LNCaP clone FGC (cell line): ENCODE data around the gene PRDM16.

Experiments
- DNase-seq: peaks from one replicate; pipeline ENCODE4 v3.0.0-alpha.2; 2011; ENCODE audit warnings: low read depth
- H3K4me3 ChIP-seq: 2 replicates; pipeline ENCODE4 v1.5.1; 2011; ENCODE audit warnings: mild to moderate bottlenecking, low read depth, low read length, control low read depth
- TF ChIP-seq, protein P1 (sequence below): IDR thresholded peaks from 2 replicates; pipeline ENCODE4 v1.5.1; 2012; ENCODE audit warnings: mild to moderate bottlenecking; ENCODE audit not compliant: control insufficient read depth, insufficient read depth; ENCODE audit errors: extremely low read depth

Gene PRDM16

DNA sequence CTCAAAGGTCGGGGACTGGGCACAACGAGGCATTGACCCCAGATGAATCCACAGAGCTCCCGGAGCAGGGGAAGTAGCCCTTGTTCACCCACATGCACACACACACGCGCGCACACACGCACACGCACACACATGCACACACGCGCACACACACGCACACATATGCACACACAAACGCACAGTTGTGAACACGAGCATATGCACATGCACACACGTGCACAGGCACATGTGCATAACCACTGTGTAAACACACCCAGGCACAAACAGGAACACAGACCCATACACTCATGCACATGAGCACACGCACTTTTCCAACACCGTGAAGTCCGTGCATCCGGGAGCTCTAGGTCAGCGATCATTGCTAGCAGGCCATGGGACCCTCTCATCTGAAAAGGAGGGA lies 208.6 kb downstream of the PRDM16 start:
- H3K4me3 ChIP-seq = no peak overlapping the region
- TF ChIP-seq, protein P1, sequence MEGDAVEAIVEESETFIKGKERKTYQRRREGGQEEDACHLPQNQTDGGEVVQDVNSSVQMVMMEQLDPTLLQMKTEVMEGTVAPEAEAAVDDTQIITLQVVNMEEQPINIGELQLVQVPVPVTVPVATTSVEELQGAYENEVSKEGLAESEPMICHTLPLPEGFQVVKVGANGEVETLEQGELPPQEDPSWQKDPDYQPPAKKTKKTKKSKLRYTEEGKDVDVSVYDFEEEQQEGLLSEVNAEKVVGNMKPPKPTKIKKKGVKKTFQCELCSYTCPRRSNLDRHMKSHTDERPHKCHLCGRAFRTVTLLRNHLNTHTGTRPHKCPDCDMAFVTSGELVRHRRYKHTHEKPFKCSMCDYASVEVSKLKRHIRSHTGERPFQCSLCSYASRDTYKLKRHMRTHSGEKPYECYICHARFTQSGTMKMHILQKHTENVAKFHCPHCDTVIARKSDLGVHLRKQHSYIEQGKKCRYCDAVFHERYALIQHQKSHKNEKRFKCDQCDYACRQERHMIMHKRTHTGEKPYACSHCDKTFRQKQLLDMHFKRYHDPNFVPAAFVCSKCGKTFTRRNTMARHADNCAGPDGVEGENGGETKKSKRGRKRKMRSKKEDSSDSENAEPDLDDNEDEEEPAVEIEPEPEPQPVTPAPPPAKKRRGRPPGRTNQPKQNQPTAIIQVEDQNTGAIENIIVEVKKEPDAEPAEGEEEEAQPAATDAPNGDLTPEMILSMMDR = no peak
- DNase-seq = no peak

DNA sequence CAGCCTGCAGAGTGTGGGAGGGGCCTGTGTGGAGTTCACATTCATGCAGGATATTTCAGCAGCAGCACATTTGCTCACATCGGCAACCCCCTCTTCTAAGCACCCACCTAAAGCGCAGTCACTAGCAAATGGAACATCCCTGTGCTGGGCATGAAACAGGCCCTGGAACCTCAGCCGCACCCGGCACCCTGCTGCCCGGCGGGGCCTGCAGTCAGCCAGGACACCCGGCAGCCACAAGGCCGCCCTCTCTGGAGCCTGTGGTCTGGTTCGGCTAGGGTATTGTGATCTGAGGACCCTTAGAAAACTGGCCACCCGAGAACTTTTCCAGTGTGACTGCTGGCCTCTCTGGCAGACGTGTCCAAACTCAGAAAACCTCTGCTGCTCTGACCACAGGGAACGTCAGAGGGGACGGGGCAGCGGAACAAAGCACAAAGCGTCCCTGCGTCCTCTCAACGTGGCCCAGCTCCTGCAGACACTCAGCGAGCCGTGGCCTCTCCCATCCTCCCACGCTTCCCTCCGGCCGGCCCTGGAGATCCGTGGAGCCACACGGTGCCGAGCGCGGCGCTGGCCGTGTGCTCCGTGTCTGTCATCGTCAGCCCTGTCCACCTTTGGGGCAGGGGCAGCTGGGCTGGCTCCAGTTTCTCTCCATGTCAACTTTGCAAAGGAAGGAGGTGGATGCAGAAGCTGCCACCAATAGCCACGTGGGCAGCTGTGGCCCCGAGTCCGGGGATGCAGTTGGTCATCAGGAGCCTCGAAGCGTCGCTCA lies 209.6 kb downstream of the PRDM16 start:
- DNase-seq = no peak
- H3K4me3 ChIP-seq = no peak overlapping the region
- TF ChIP-seq, protein P1 = no peak

DNA sequence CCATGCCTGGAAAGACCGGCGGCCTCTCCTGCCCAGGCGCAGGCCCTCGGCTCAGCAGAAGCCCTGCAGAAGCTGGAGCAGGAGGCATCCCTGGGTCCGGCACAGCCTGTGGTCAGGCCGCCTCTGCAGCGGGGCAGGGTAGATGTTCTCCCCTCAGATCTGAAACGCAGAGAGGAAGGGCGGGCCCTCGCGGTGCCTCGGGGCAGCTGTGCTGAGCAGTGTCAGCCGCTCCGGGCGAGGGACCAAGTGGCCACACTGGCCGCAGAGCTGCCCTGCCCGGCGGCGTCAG lies 210.1 kb downstream of the PRDM16 start:
- TF ChIP-seq, protein P1 = no peak
- H3K4me3 ChIP-seq = no peak overlapping the region
- no peak for DNase-seq

DNA sequence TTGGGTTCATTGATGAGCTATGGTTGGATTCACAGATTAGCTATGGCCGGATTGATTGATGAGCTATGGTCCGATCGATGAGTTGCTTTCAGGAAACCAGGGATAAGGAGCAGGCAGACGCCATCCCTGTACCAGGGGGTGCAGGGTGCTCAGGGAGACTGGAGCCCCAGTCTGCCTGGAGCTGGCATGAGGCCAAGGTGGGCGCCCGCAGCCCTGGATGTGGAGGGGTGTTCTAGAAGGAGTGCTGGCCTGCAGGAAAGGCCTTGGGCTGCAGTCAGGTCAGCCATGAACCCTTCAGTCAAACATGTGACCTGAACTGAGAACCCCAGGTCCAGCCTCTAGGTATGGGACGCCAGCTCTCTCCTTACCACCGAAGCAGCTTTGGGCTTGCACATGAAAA lies 212.7 kb downstream of the PRDM16 start:
- TF ChIP-seq, protein P1 = no peak
- no peak overlapping the region for H3K4me3 ChIP-seq
- DNase-seq = no peak

DNA sequence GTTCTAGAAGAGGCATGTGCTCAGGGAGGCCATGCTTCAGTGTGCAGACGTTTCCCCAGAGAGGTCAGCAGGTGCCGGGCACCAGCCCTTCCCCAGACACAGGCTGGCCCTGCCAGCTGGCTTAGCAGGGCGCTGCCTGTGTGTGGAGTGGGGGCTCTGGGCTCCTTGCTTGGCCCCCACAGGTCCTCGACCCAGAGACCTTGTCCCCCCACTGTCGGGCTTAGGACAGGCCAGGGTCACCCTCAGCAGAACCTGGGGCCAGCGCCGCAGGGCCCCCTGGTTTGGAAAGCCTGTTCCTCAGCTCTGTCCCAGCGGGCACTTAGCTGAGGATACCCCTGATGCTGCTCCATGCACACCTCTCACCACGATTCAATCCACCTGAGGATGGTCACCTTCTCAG lies 213.2 kb downstream of the PRDM16 start:
- DNase-seq = no peak
- no peak overlapping the region for H3K4me3 ChIP-seq
- TF ChIP-seq, protein P1 = no peak

DNA sequence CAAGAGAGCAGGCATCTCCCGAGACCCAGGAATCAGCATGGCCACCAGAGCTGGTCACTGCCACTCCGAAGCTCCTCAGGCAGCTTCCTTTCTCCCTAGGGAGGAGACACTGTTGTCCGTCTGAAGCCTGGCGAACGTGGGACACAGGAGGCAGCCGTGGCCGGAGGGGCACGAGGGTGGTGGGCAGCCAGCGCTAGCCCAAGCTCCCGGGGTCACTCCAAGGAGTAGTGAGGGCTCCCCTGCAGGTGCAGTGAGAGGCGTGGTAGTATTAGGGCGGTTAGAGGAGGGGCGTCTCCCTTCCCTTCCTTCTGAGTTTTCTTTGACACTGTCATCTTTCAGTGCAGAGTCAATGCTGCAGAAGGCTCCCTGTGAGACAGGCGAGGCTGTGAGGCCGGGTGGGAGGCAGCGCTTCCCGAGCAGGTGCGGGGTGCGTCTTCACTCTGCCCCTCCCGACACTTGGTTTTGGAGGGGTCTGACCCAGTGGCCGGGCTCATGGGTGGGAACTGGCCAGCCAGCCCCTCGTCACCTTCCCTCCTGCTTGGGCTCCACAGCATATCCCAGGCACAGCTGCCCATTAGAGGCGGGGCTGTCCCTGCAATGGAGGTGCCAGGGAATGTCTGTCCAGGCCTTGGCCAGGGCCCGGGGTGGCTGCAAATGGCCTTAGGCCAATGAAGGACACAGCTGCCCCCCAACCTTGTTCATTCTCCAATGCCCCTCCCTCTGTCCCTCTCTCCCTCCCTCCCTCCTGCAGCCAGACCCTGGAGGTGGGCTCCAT lies 213.8 kb downstream of the PRDM16 start:
- TF ChIP-seq, protein P1 = no peak
- H3K4me3 ChIP-seq = no peak overlapping the region
- no peak for DNase-seq

DNA sequence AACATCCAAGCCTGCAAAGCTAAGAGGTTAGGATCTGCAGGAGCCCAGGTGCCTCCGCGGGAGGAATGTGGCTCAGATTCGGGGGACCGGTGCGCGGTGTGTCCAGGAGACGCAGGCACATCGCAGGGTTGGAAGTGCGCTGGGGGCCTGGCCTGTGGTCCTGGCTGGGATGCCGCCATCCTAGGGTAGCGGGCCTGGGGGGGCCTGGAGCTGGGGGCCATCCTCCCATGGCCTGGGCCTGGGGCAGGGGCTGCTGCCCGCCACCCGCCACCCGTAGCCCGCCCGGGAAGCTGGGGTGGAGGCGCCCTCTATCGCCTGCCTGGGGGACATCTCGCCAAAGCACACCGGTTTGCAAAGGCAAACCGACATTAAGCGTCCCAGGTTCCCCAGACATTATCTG lies 214.8 kb downstream of the PRDM16 start:
- H3K4me3 ChIP-seq = no peak overlapping the region
- no peak for DNase-seq
- TF ChIP-seq, protein P1 = peak; percentile 82
